Psoas muscle (tissue), 8 donors: ENCODE results near the gene MUC6. TPM values are rescaled to one million over a fixed set of nuclear protein-coding genes. Genes with fewer than 3 reads are reported as not detected.
A peak's percentile ranks its signal among the peaks of the same experiment; 100 is the strongest.

Experiments used
- ATAC-seq, 4 donors: fragments of 200-7000 bp; cut with Tn5 transposase; one replicate each; pipeline ENCODE4 v1.9.1; 2020; ENCODE audit warnings: moderate library complexity in 3 of 4, mild to moderate bottlenecking in 2 of 4
- DNase-seq, 2 donors: peaks; one replicate each; pipeline ENCODE4 v3.0.0-alpha.2; 2020
- H3K27ac ChIP-seq: fragments of 200-600 bp; one replicate; pipeline ENCODE4 v1.8.0; 2022
- H3K27me3 ChIP-seq, 3 donors: fragments of 200-600 bp in 1 of 3; one replicate each; pipeline versions ENCODE4 v1.6.1 to v1.8.0; 2013 to 2022; ENCODE audit warnings: low read length in 2 of 3, mild to moderate bottlenecking in 2 of 3, moderate library complexity in 1 of 3; ENCODE audit not compliant: insufficient read depth in 3 of 3
- H3K36me3 ChIP-seq, 2 donors: fragments of 200-600 bp in 1 of 2; one replicate each; pipeline versions ENCODE4 v1.6.1 to v1.8.0; 2013 to 2022; ENCODE audit warnings: low read depth in 1 of 2, mild to moderate bottlenecking in 1 of 2, moderate library complexity in 1 of 2; ENCODE audit not compliant: insufficient read depth in 1 of 2
- H3K4me1 ChIP-seq: fragments of 200-600 bp; one replicate; pipeline ENCODE4 v1.8.0; 2022
- H3K4me3 ChIP-seq: fragments of 200-600 bp; one replicate; pipeline ENCODE4 v1.8.0; 2022; ENCODE audit warnings: mild to moderate bottlenecking
- H3K9me3 ChIP-seq: fragments of 200-600 bp; one replicate; pipeline ENCODE4 v1.8.0; 2022
- WGBS, 3 donors: extraction: QIAGEN DNeasy Blood & Tissue Kit; methylation state at CpG; one replicate each; pipeline versions ENCODE4 v1.1.6 to v1.1.7; 2013; 5-methylcytosine and 5-hydroxymethylcytosine counted together
- intact Hi-C, 2 donors: fragments of 100-400 bp; cut with DNase I; formaldehyde crosslinking; loops; one replicate each; pipeline versions ENCODE4 v1.11.0 to v1.14.2; 2022
- polyA plus RNA-seq, 3 donors: library from polyadenylated mRNA; stranded (reverse); fragments of 200-250 nt; gene quantifications; one replicate each; pipeline ENCODE4 v1.2.3, GENCODE V29; 2013
- total RNA-seq, 4 donors: library from RNA; stranded (reverse); fragmentation: NEBNext Ultra II Directional in 2 of 4; extraction: Animal tissue kit (Norgen Biotek cat#: 25700) in 2 of 4; gene quantifications; one replicate each; pipeline versions ENCODE4 v1.2.1 to v1.2.4, GENCODE V29; 2021 to 2023
- TF ChIP-seq, protein P1 (sequence below): fragments of 200-600 bp; IDR thresholded peaks from one replicate; pipeline ENCODE4 v1.8.0; 2022; ENCODE audit warnings: antibody characterized with exemption
- donor health status: healthy with polysubstance abuse.
- donor health status: DM: no; HTN: no; CAD: no; lungs with moderate emphysema.
- donor health status: Bipolar disorder and iron deficiency.
- donor health status: healthy.
- donor health status: DM: yes; HTN: yes; CAD: no.
- donor health status: DM: no; HTN: no; CAD: no.
- donor health status: DM: no; HTN: no; CAD: no.
- donor health status: DM: yes; HTN: yes; CAD: no.

MUC6 gene
- total and polyA plus RNA-seq, 7 donors: under 0.01 to 0.04 (median 0.01) TPM; not detected in 4

DNA sequence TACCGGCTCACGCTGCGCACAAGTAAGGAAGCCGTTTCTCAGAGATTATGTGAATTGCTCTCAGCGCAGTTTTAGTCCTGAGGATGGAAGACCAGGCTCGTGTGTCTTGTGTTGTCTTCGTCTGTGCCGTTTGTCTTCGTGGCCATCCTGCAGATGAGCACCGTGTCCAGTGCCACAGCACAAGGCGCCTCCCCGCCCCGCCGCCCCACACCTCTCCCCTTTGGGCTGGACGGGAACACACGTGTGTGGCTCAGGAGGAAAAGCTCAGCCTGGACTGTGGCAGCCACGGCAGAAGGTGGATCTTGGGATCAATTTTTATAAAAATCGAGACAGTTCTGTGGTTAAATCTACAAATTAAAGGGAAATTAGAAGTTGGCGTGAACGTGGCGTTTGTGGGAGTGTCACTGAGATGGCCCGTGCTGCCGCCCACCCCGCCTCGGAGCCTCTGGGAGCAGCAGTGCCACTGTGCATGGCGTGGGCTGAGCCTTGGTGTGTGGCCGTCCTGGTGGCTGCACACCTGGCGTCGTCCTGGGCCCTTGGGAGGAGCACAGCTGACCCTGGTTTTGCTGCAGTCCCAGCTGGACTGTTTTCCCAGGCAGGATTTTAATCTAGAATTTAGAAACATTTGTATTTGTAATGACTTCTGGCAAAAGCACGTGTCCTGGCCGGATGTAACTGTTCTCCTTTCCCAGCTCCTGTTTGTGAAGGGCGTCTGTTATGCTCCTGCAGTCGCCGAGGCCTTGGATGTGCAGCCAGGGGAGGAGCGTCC lies 25.8 kb downstream of the MUC6 start:
- no peak for DNase-seq
- Histone ChIP-seq H3K4me1 (peaks cover 10% of the 10 kb centered on the region), H3K27ac (no peak overlapping the region), H3K36me3 (peaks cover 2 to 61% of the 10 kb centered on the region in 2 donors), H3K9me3 (no peaks in the 10 kb centered on the region), H3K27me3 (no peaks in the 10 kb centered on the region), H3K4me3 (no peak overlapping the region)
- intact Hi-C loops: no loop called here
- WGBS, 3 donors: 85 to 88% (median 86%) methylated on average over 35 of the region's 35 CpGs
- TF ChIP-seq, protein P1, sequence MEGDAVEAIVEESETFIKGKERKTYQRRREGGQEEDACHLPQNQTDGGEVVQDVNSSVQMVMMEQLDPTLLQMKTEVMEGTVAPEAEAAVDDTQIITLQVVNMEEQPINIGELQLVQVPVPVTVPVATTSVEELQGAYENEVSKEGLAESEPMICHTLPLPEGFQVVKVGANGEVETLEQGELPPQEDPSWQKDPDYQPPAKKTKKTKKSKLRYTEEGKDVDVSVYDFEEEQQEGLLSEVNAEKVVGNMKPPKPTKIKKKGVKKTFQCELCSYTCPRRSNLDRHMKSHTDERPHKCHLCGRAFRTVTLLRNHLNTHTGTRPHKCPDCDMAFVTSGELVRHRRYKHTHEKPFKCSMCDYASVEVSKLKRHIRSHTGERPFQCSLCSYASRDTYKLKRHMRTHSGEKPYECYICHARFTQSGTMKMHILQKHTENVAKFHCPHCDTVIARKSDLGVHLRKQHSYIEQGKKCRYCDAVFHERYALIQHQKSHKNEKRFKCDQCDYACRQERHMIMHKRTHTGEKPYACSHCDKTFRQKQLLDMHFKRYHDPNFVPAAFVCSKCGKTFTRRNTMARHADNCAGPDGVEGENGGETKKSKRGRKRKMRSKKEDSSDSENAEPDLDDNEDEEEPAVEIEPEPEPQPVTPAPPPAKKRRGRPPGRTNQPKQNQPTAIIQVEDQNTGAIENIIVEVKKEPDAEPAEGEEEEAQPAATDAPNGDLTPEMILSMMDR: no peak
- no peak for ATAC-seq

DNA sequence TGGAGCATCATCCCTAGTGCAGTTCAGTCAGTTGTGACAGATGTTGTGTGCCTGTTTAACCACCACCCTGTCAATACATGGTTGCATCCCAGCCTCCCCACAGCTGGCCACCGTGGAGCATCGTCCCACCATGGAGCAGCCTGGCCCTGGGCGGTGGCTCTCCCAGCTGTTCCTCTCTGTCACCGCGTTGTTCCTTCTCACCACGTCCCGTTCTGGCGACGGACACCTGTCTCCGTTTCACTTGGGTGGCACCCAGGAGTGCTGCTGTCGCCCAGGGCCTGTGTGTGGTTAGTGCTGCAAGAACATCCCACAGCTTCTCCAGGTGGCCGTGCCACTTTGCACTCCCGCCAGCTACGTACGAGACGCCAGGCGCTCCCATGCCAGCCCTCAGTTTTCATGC lies 26.5 kb downstream of the MUC6 start:
- TF ChIP-seq, protein P1: no peak
- Histone ChIP-seq H3K27me3 (no peaks in the 10 kb centered on the region), H3K36me3 (peaks cover 2 to 69% of the 10 kb centered on the region in 2 donors), H3K9me3 (no peaks in the 10 kb centered on the region), H3K27ac (no peak overlapping the region), H3K4me1 (peaks cover 10% of the 10 kb centered on the region), H3K4me3 (no peak overlapping the region)
- 37 to 50% (median 44%) methylated on average over 17 of the region's 17 CpGs for WGBS, 3 donors
- no peak for DNase-seq
- peak in 2 of 4 donors; percentile 45 to 53 for ATAC-seq
- intact Hi-C loops: no loop called here

DNA sequence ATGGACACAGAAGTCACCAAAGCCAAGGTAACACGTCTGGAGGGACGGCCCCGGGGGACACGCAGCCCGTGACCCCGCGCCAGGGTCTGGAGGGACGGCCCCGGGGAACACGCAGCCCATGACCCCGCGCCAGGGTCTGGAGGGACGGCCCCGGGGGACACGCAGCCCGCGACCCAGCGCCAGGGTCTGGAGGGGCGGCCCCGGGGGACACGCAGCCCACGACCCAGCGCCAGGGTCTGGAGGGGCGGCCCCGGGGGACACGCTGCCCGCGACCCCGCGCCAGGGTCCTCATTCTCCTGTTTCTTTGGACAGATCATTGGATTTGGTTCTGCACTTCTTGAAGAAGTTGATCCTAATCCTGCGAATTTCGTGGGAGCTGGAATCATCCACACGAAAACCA lies 27.1 kb downstream of the MUC6 start:
- intact Hi-C loops: no loop called here
- Histone ChIP-seq H3K4me3 (no peak overlapping the region), H3K4me1 (peaks cover 10% of the 10 kb centered on the region), H3K9me3 (no peaks in the 10 kb centered on the region), H3K36me3 (peaks cover 2 to 75% of the 10 kb centered on the region in 2 donors), H3K27ac (no peak overlapping the region), H3K27me3 (no peaks in the 10 kb centered on the region)
- no peak for DNase-seq
- no peak for ATAC-seq
- TF ChIP-seq, protein P1: no peak
- WGBS, 3 donors: 87 to 91% (median 90%) methylated on average over 33 of the region's 33 CpGs

DNA sequence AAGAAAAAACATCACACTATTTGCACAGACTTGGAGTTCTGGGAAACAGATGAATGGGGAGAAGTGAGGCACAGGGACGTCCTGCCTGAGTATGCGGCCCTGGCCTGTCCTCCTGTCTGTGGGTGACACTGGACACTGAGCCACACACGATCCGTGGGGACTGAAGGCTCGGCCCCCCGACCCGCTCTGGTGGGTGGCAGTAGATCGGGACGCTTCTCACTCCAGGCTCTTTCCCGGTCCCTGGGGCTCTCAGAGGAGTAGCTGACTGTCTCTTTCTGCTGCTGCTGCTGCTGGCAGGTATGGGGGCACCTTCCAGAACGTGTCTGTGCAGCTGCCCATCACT lies 27.7 kb downstream of the MUC6 start:
- H3K27me3 ChIP-seq: no peaks in the 10 kb centered on the region
- peaks cover 10% of the 10 kb centered on the region for H3K4me1 ChIP-seq
- H3K4me3 ChIP-seq: no peak overlapping the region
- DNase-seq (no peak), ATAC-seq (no peak)
- H3K27ac ChIP-seq: no peak overlapping the region
- intact Hi-C loops: no loop called here
- peaks cover 2 to 81% of the 10 kb centered on the region in 2 donors for H3K36me3 ChIP-seq
- no peaks in the 10 kb centered on the region for H3K9me3 ChIP-seq
- 94 to 95% (median 94%) methylated on average over 11 of the region's 11 CpGs for WGBS, 3 donors
- TF ChIP-seq, protein P1: no peak
